PC-3 (cell line): ENCODE data around the gene PKDREJ. TPM values are rescaled to one million over a fixed set of nuclear protein-coding genes. Genes with fewer than 3 reads are reported as not detected.
A peak's percentile ranks its signal among the peaks of the same experiment; 100 is the strongest.

Source experiments
- ATAC-seq: fragments of 200-7000 bp; cut with Tn5 transposase; 2 replicates; pipeline ENCODE4 v1.9.1; 2020; ENCODE audit warnings: mild to moderate bottlenecking, moderate library complexity
- BruUV-seq: library from RNA; stranded (reverse); fragments of 400-500 nt; replicated peaks from 2 replicates; lab custom pipeline; 2021; lab: Mats Ljungman, UMichigan
- CTCF ChIA-PET: fragments of 300-600 bp; sonication (Branson Sonifier 250); formaldehyde crosslinking; loops from one replicate; lab custom pipeline; 2022; ENCODE audit warnings: antibody characterized with exemption; lab: Charles Lee
- POLR2A ChIA-PET: fragments of 300-600 bp; sonication (Branson Sonifier 250); formaldehyde crosslinking; loops from one replicate; lab custom pipeline; 2022; ENCODE audit warnings: antibody characterized with exemption; ENCODE audit not compliant: unreplicated experiment; lab: Charles Lee
- DNase-seq: peaks from one replicate; pipeline ENCODE4 v3.0.0-alpha.2; 2015
- H2AFZ ChIP-seq: fragments of 300-600 bp; sonication (generic); 2 replicates; pipeline ENCODE4 v1.6.0; 2016; ENCODE audit warnings: antibody characterized with exemption, low read length
- H3F3A ChIP-seq: fragments of 300-600 bp; sonication (generic); one replicate; pipeline ENCODE4 v1.6.0; 2017; ENCODE audit warnings: antibody characterized with exemption, low read length, control low read depth, mild to moderate bottlenecking; ENCODE audit not compliant: unreplicated experiment
- H3K27ac ChIP-seq: fragments of 300-600 bp; sonication (generic); 2 replicates; pipeline ENCODE4 v1.5.1; 2016; ENCODE audit warnings: mild to moderate bottlenecking, low read length
- H3K27me3 ChIP-seq: fragments of 300-600 bp; sonication (generic); 2 replicates; pipeline ENCODE4 v1.6.1; 2016; ENCODE audit warnings: low read length, mixed read lengths
- H3K36me3 ChIP-seq: fragments of 300-600 bp; sonication (generic); 2 replicates; pipeline ENCODE4 v1.6.1; 2016; ENCODE audit warnings: low read depth, mixed run types, low read length, mixed read lengths
- H3K4me1 ChIP-seq: fragments of 300-600 bp; sonication (generic); 2 replicates; pipeline ENCODE4 v1.5.1; 2016; ENCODE audit warnings: low read length; ENCODE audit not compliant: insufficient read depth
- H3K4me2 ChIP-seq: fragments of 300-600 bp; sonication (generic); 2 replicates; pipeline ENCODE4 v1.6.0; 2016; ENCODE audit warnings: low read length
- H3K4me3 ChIP-seq: fragments of 300-600 bp; sonication (generic); 2 replicates; pipeline ENCODE4 v1.5.1; 2016; ENCODE audit warnings: mild to moderate bottlenecking, low read length, mixed read lengths
- H3K79me2 ChIP-seq: fragments of 300-600 bp; sonication (generic); 2 replicates; pipeline ENCODE4 v1.6.1; 2017; ENCODE audit warnings: low read length, mixed read lengths
- H3K9ac ChIP-seq: fragments of 300-600 bp; sonication (generic); 2 replicates; pipeline ENCODE4 v1.6.0; 2016; ENCODE audit warnings: mild to moderate bottlenecking, low read length
- H3K9me2 ChIP-seq: fragments of 300-600 bp; sonication (generic); replicated peaks from 2 replicates; pipeline ENCODE4 v1.6.1; 2016; ENCODE audit warnings: mixed run types, low read length, mixed read lengths
- H3K9me3 ChIP-seq: fragments of 300-600 bp; sonication (generic); 2 replicates; pipeline ENCODE4 v1.6.1; 2016; ENCODE audit warnings: low read length, mixed read lengths
- H4K20me1 ChIP-seq: fragments of 300-600 bp; sonication (generic); 2 replicates; pipeline ENCODE4 v1.6.1; 2016; ENCODE audit warnings: low read length, mixed read lengths
- CTCF ChIP-seq: fragments of 300-600 bp; sonication (generic); conservative IDR thresholded peaks from 2 replicates; pipeline ENCODE4 v1.5.1; 2017; ENCODE audit warnings: antibody characterized with exemption, low read depth, mild to moderate bottlenecking, low read length
- EZH2 ChIP-seq: fragments of 300-600 bp; sonication (generic); IDR thresholded peaks from one replicate; pipeline ENCODE4 v1.6.1; 2017; ENCODE audit warnings: antibody characterized with exemption, mild to moderate bottlenecking, low read length; ENCODE audit not compliant: unreplicated experiment
- EZH2phosphoT487 ChIP-seq: fragments of 300-600 bp; sonication (generic); IDR thresholded peaks from 2 replicates; pipeline ENCODE4 v1.6.1; 2018; ENCODE audit warnings: mild to moderate bottlenecking, antibody characterized with exemption, low read length, borderline replicate concordance
- intact Hi-C: fragments of 100-400 bp; cut with micrococcal nuclease; formaldehyde crosslinking; loops from 2 replicates; pipeline ENCODE4 v1.9.0; 2023
- total RNA-seq: library from RNA; depleted of rRNA; stranded (reverse); fragments of >200 nt; gene quantifications from 2 replicates; pipeline ENCODE4 v1.2.3, GENCODE V29; 2014

The PKDREJ gene
- total RNA-seq, 1 experiment from 2014 or later: not detected

DNA sequence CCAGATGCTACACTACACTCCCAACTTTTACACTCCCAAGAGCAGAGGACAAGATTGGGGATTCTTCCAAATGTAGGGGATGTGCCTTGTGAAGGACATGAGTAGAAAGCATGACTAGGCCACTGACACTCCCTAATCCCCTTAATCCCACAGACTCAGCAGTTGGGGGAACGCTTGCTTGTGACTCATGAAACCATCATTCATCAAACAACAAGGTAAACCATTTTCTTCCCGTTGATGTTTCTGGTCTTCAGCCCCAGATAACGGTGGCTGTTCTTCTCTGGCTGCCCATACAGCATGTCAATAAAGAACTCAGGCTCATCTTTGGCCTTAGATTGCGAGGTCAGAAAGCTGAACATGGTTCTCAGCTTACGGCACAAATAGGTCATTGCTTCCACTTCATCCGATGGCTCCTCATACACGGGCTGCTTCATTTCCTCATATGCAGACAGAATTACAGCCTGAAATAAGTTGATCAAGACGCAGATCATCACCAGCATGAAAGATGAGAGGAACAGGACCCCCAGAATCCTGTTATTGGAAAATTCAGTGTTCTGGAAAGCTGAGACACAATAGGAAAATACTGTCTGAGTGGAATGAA is 6.7 kb downstream of the PKDREJ start:
- ATAC-seq: peak; percentile 77
- CTCF ChIA-PET: no interaction called here
- Histone ChIP-seq H3K4me3 (no peak overlapping the region), H2AFZ (no peak overlapping the region), H3K9ac (no peak overlapping the region), H3K9me3 (no peaks in the 10 kb centered on the region), H3K9me2 (no peaks in the 10 kb centered on the region), H3K36me3 (no peaks in the 10 kb centered on the region), H3K79me2 (peaks cover 8% of the 10 kb centered on the region), H3K4me2 (peak overlapping the region; percentile 13; the same call in 1 of the 2 replicates), H4K20me1 (no peaks in the 10 kb centered on the region), H3F3A (no peaks in the 10 kb centered on the region), H3K4me1 (peaks cover 16% of the 10 kb centered on the region), H3K27me3 (no peaks in the 10 kb centered on the region), H3K27ac (peak overlapping the region; percentile 22; the same call in 1 of the 2 replicates)
- DNase-seq: peak; percentile 63
- TF ChIP-seq CTCF (no peak), EZH2phosphoT487 (no peak), EZH2 (no peak)
- intact Hi-C loops: no loop called here
- BruUV-seq: no TSS peak
- POLR2A ChIA-PET: no interaction called here

DNA sequence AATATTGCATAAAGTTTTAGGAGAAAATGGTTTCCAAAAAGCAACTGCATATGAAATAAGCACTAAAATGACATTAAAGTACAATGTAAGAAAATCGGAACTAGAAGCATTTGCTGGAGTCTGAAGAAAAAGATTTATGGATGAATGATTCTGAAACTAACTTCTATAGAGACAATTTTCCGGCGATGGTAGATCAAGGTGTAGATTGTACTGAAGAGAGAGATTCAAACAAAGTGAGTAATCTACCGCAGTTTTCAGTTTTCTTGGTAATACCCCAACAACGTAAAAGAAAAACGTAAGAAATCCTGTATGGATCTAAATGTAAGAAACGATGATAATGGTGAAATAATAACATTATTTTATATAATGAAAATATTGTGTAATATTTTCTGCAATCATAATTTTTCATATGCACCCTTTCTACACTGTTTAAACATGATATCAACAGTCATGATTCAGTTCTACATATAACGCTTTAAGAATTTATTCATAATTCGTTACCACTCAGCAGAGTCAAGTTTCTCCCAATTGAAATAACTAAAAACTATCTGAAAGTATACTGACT is 11.2 kb downstream of the PKDREJ start:
- H3K36me3 ChIP-seq: no peaks in the 10 kb centered on the region
- H2AFZ ChIP-seq: no peak overlapping the region
- ChIA-PET CTCF (interaction anchor here (0.6 kb wide), 1 partner anchor 32 kb away, joined by 3 read pairs; no protein-coding TSS in a partner anchor), POLR2A (no interaction called here)
- peak overlapping the region; percentile 12; the same call in 1 of the 2 replicates for H3K9ac ChIP-seq
- H3K27ac ChIP-seq: no peak overlapping the region
- no peaks in the 10 kb centered on the region for H3K27me3 ChIP-seq
- no peak for TF ChIP-seq EZH2
- TF ChIP-seq CTCF: no peak
- no peak for TF ChIP-seq EZH2phosphoT487
- peaks cover 26% of the 10 kb centered on the region for H3K4me1 ChIP-seq
- H3K4me3 ChIP-seq: peak overlapping the region; percentile 90
- no peaks in the 10 kb centered on the region for H3K9me2 ChIP-seq
- intact Hi-C loops: loop anchor here (5.0 kb wide), 1 partner anchor 105 kb away; no protein-coding TSS in a partner anchor
- no peaks in the 10 kb centered on the region for H3F3A ChIP-seq
- BruUV-seq: no TSS peak
- H3K79me2 ChIP-seq: peaks cover 25% of the 10 kb centered on the region
- no peak for DNase-seq
- H3K4me2 ChIP-seq: peak overlapping the region; percentile 95
- ATAC-seq: no peak
- no peaks in the 10 kb centered on the region for H4K20me1 ChIP-seq
- no peaks in the 10 kb centered on the region for H3K9me3 ChIP-seq

- H3K4me1 ChIP-seq: peaks cover 21% of the 10 kb centered on the region
- no peaks in the 10 kb centered on the region for H3K9me3 ChIP-seq
- H3K9me2 ChIP-seq: no peaks in the 10 kb centered on the region
- CTCF ChIA-PET: no interaction called here
- no peak for TF ChIP-seq EZH2phosphoT487
- no peak for TF ChIP-seq EZH2
- no peak for TF ChIP-seq CTCF
- no peaks in the 10 kb centered on the region for H3K27me3 ChIP-seq
- peaks cover 25% of the 10 kb centered on the region for H3K79me2 ChIP-seq
- no peak overlapping the region for H3K27ac ChIP-seq
- no peaks in the 10 kb centered on the region for H3K36me3 ChIP-seq
- H3F3A ChIP-seq: no peaks in the 10 kb centered on the region
- intact Hi-C loops: loop anchor here (5.0 kb wide), 1 partner anchor 104 kb away; no protein-coding TSS in a partner anchor
- no peaks in the 10 kb centered on the region for H4K20me1 ChIP-seq
- H3K9ac ChIP-seq: peak overlapping the region; percentile 90
- POLR2A ChIA-PET: no interaction called here
- DNase-seq: no peak
- H2AFZ ChIP-seq: no peak overlapping the region
- ATAC-seq: no peak
- peak overlapping the region; percentile 90 for H3K4me3 ChIP-seq
- peak overlapping the region; percentile 95 for H3K4me2 ChIP-seq
- BruUV-seq: no TSS peak
Measured at GRCh38 chr22:46251266-46251665, 11.9 kb downstream of the PKDREJ start.
